Fibroblast of skin of left quadriceps (primary cell): ENCODE data around the gene C16orf89.
A peak's percentile ranks its signal among the peaks of the same experiment; 100 is the strongest.
"Not testable (repeated sequence)": the region's sequence is repeated elsewhere in the genome, so short reads cannot be mapped to it uniquely, and the experiment has no call there.

Source experiments
- DNase-seq, 2 experiments: peaks; one replicate each; pipeline ENCODE4 v3.0.0-alpha.2; 2013; ENCODE audit warnings: low read depth in 2 of 2

C16orf89 gene

GRCh38 chr16:5065813-5066212 lies at the start of gene C16orf89:
C16orf89 (minus strand) TSS chr16:5065956; CDS start chr16:5065908, 48 bp downstream.
- no peak for DNase-seq

DNA sequence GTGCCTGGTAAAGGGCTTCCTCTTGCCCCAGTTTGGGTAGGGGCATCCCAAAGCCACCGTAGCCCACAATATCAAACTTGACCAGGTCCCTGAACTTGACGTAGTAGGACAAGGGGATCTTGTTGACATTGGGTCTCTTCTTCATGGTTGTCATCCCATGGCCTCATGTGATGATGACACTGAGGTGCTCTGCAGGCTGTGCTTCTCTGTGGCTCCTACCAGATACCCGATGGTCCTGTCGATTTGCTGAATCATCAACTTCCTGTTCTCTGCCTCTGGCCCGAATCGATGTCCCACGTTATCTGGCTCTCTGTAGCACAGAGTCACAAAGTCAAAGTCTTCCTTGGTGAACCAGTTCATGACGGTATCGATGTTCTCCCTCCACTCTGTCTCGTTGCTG lies 45.2 kb upstream of the C16orf89 start:
- not testable (repeated sequence) for DNase-seq

DNA sequence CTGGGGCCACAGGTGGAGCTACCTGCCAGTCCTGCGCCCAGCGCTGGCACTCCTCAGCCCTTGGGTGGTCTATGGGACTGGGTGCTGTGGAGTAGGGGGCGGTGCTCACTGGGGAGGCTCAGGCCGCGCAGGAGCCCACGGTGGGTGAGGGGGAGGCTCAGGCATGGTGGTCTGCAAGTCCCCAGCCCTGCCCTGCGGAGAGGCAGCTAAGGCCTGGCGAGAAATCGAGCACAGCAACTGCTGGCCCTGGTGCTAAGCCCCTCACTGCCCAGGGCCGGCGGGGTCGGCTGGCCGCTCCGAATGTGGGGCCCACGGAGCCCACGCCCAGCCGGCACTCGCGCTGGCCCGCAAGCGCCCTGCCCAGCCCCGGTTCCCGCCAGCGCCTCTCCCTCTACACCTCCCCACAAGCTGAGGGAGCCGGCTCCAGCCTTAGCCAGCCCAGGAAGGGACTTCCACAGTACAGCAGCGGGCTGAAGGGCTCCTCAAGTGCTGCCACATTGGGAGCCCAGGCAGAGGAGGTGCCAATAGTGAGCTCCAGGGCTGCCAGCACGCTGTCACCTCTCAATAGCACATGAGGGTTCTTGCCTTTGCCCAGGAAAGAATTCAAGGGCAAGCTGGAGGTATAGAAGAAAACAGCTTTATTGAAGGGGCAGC lies 42.9 kb upstream of the C16orf89 start:
- DNase-seq, result no peak

DNA sequence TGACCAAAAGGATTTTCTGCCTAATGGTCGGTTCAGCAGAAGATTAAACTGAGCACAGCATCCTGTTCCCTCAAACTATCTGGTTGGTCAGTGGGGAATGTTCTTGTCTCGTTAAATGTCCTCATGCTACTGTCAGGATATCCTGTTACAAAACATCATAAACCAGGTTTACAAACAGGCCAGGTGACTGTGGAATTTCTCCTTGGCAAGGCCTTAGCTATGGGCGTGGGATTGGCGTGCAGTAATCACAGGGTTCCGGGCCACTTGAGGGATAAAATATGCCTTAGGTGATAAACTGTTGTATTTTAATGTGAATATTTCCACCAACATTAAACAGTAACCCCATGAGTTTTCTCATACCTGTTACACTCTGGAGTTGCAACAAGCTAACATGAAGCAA lies 39.3 kb upstream of the C16orf89 start:
- DNase-seq, result not testable (repeated sequence)

DNA sequence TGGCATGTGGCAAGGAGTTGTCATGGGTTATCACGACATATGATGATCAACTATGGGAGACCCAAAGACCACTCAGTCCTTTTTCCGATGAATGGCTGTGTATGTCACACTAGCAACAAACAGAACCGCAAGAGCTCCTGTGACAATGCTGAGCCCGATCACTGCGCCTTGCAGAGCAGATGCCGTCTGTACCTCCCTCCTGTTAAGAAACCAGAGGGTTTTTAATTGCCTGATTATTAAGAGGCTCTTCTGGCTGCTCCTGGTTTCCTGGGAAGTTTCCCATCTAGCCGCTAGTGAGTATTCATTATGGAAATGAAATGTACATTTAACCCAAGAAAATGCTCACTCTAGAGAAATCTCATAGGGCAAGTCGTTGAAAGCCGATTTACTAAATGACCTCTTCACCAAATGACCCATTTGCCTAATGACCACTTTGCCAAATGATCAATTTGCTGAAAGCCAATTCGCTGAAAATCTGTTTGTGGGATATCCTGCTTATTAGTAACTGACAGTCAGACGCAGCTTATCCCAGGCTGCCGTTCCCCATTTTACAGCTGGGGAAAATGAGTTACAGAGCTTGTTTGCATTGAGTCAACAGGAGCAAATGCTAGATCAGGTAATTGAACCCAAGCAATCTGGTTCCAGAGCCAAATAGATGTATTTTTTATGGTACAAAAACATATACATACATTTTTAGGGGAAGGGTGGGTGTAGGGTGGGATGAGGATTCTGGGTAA lies 37.7 kb upstream of the C16orf89 start:
- DNase-seq, result not testable (repeated sequence)

DNA sequence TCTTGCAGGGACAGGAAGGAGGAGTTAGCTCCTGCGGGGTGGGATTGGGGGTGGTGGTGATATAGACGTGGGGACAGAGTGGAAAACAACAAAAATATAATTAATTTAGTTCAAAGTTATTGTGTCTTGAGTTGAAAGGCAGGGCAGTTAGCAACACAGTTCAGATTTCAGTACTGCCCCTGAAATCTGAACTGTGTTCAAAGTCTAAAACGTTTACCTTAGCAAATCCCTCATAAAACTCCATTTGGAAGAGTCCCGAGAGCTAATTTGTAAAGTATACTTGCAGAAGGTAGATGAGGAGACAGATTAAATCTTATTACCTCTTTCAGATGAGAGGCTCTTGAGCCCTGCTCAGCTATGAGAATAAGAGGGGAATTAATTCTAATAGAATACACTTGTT lies 33.4 kb upstream of the C16orf89 start:
- not testable (repeated sequence) for DNase-seq

GRCh38 chr16:5098221-5099159 lies 32.7 kb upstream of the C16orf89 start:
- DNase-seq, result peak; percentile 36 to 41

DNA sequence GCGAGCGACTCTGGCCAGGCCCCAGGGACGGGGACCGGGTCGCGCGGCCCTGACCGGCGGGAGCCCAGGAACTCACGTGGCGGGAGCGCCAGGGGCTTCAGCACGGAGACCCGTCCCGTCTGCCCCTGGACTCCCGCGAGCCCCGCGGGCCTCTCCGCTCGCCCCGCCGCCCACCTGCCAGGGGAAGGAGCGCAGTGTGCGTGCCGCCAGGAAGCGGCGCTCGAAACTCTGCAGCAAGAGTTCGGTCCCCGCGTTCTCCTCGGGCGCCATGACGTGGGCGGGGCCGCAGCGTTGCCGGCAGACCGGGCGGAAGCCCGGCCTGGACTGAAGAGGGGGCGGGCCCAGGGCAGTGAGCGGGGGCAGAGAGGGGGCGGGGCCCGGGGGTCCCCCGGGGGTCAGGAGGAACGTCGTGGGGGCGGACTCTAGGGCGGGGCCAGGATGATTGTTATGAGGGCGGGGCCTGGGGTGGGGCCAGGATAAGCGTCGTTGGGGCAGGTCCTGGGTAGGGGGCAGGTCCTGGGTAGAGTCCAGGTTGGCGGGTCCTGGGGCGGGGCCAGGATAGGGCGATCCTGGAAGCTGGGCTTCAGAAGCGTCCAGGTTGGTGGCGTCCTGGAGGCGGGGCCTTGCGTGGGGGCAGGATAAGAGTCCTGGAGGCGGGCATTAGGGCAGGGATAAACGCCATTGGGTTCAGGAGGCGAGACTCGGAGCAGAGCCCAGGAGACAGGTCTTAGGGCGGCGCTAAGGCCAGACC lies 31.9 kb upstream of the C16orf89 start, which contains the start of gene EEF2KMT:
TSS of gene EEF2KMT (minus strand) at position 326 of the 751 bp plus-strand sequence. CDS start at position 270, 56 bp downstream.
- DNase-seq, result peak; percentile 99

DNA sequence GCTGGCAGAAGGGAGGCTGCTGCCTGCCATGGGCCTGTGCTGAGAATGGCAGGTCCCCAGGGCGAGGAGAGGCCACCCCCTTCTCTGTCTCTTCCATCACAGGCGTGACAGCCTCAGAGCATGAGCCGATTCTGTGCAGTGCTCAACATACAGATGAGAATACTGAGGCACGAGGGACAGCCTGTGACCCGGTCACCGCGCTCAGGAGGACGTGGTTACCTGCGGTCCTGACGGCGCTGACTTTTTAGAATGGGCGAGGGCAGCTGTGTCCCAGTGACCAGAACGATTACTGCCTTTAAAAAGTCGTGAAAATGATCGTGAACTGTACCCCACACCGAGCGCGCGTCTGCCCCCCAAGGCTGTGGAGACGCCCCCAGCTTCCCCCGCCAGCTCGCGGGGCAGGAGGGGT lies 31.3 kb upstream of the C16orf89 start:
- DNase-seq, result not testable (repeated sequence)

GRCh38 chr16:5096437-5097060 lies 30.8 kb upstream of the C16orf89 start:
- peak in 1 of 2 experiments; percentile 16 for DNase-seq

GRCh38 chr16:5095145-5095830 lies 29.5 kb upstream of the C16orf89 start:
- DNase-seq, result not testable (repeated sequence)

GRCh38 chr16:5093746-5094145 lies 28.0 kb upstream of the C16orf89 start:
- not testable (repeated sequence) for DNase-seq

GRCh38 chr16:5093081-5093480 lies 27.3 kb upstream of the C16orf89 start:
- not testable (repeated sequence) for DNase-seq

DNA sequence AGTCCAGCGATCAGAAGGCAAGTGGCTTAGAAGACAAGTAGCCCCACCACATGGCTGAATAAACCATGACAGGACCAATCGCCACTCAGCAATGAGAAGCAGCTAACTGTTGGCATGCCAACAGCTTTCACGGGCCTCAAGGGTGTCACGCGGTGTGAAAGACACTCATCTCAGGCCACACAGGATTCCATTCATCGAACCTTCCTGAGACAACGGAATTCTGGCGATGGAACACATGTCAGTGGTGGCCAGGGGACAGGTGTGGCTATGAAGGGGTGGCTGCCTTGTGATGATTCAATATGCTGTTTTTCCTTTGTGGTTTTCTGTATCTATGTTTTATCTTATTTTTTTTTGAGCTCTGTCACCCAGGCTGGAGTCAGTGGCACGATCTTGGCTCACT lies 24.8 kb upstream of the C16orf89 start:
- not testable (repeated sequence) for DNase-seq

- DNase-seq, result not testable (repeated sequence)
These were observed 24.3 kb upstream of the C16orf89 start for GRCh38 chr16:5089911-5090555.

- DNase-seq, result not testable (repeated sequence)
These were observed 23.2 kb upstream of the C16orf89 start for GRCh38 chr16:5088936-5089335.

- not testable (repeated sequence) for DNase-seq
These were observed 22.5 kb upstream of the C16orf89 start for GRCh38 chr16:5088086-5088790.

GRCh38 chr16:5085716-5086115 lies 20.0 kb upstream of the C16orf89 start:
- not testable (repeated sequence) for DNase-seq

DNA sequence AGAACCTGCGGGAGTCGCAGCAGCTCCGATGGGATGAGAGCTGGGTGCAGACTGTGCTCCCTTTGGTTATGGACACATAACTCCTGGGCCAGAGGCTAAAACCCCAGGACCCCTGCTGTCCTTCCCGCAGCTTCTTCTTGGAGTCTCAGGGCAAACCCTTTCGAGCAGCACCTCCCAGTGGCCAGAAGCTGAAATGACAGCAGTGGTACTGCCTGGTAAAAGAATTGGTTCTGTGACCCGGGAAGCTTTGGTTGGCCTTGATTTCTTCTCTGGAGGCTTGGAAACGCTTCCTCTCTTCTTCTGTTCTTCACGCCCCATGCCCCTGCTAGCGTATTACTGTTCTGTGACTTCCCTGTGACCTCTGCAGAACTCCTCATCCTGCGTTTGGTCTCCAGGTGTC lies 19.0 kb upstream of the C16orf89 start:
- DNase-seq, result not testable (repeated sequence)
